EH (cell line): ENCODE data around the gene PALS1.
A peak's percentile ranks its signal among the peaks of the same experiment; 100 is the strongest.

Experiments
- DNase-seq: peaks from one replicate; pipeline ENCODE4 v3.0.0-alpha.2; 2015; ENCODE audit warnings: low read depth

Gene PALS1

DNA sequence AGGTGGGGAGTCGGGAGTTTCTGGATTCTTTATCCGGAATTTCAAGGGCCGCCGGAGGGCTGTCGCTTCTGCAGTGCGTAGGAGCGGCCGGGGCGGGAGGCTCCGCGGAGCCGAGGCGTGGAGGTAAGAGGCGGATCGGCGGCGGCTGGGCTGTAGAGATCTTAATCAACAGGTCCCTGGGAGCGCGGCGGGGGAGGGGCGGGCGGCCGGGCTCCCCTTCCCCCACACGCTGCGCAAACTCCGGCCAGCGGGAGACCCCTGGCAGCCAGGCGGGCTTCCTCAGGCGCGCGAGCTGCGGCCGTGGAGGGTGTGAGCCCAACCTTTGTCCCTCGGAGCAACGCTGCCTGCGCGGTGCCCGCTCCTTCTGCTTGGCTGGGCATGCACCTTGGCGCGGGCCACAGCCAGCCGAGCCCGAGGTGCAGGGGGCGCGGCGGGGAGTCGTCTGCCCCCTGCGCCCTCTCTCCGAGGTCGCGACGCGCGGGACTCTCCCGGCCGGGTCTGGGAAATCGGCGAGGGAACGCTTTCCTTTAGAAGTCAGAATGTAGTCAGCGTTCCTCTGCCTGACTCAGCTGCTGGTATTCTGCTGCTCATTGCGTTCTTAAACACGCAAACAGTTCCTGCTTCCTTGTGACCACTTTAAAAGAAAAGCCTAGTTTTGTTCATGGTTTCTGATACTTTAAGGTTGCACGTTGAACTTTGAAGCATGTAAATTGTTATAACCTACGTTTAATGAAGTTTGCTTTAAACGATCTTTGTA lies at the start of gene PALS1:
TSS of gene PALS1 (plus strand) at position 25 of the 757 bp plus-strand sequence. CDS start 37,736 bp downstream, outside the sequence.
- DNase-seq, result peak; percentile 88

DNA sequence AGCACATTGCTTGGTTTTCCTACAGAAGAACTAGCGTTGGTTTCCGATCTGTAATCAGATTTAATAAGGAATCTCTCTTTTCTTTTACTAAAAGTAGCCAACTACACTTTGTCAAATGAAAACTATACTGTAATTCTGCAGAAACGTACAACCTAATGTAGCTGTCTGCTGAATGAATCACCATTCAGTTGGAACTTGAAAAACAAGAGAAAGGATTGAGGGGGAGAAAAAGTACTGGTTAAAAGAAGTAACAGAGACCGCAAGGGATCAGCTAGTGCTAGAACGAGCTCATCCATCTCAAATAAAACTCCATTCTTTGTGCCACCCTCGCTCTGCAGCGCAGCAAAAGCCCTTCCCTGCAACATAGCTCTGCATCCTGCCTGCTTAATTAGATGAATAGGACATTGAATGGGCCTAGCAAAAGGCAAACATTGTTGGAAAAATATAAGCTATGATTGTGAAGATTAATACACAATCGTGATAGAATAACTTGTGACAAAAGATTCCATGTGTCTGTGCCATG lies 49.4 kb upstream of the PALS1 start:
- DNase-seq, result no peak

DNA sequence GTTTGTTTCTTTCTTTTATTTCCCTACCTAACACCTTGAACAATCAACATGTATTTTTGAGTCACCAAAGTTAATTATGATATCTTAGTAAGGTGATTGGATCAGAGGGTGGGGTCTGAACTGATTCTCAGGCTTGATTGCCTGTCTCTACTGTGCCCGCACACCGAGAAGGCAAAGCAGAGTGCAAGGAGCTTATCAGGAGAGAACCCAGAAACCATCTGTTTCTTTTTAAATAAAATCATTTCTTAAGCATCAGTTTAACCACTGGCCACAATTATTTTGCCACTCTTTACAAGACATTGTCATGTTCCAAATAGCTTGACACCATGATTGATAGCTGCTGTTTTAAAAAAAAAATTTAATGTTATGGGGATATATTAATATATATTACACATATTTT lies 48.9 kb upstream of the PALS1 start:
- no peak for DNase-seq

DNA sequence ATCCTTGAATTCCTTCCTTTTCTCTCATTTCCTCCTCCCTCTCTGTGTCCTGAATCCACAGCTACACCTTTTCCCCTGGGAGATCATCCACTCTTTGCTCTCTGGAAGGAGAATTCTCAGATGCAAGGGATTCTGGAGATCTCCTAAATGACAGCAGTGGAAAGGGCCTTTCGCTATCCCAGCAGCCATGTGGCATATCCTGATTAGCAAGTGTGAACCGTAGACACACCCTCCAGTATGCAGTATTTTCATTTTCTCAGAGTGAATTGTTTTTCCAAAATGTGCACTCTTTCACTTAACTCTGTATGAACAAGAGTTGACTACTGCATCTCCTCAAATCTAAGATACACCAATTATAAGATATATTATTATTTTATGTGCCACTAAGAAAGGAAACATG lies 46.0 kb upstream of the PALS1 start:
- DNase-seq, result no peak

DNA sequence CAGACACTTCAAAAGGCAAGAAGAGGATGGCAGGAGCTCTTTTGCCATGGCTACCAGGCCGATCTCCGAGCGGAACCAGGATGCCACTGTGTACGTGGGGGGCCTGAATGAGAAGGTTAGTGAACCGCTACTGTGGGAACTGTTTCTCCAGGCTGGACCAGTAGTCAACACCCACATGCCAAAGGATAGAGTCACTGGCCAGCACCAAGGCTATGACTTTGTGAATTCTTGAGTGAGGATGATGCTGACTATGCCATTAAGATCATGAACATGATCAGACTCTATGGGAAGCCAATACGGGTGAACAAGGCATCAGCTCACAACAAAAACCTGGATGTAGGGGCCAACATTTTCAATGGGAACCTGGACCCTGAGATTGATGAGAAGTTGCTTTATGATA lies 42.2 kb upstream of the PALS1 start:
- peak; percentile 60 for DNase-seq

DNA sequence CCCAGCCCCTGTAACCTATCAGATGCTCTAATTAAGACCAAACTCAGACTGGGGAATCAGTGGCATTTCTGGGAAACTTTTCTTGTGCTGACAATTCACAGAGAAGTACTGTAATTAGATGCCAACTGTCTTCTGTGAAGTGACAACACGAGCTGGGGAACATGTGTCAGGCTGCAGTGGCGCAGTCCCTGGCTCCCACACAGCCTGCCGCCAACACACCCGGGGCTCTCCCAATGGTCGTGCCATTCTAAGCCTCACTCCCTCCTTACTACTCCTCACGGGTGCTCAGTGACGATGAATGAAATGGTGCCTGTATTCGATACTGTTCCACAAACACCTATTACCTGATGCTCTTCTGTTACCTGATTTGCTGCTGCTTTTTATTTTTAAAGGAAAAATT lies 33.4 kb upstream of the PALS1 start:
- DNase-seq, result no peak

DNA sequence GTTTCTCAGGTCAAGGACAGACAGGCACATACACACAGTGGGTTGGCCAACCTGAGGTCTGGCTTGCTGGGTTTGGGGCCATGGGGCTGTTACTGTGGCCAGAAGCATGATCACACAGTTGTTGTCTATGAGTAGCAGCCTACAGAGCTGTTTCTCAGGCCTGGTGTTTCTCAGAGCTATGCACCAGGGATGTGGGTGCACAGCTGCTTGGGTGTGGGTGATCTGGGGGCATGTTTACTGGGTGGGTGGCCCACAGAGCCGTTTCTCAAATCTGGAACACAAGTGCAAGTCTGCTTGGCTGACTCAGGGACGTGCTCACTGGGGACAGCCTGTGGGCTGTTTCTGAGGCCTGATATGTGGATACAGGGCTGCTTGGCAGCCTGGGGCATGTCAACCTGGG lies 23.1 kb upstream of the PALS1 start:
- DNase-seq, result no peak

DNA sequence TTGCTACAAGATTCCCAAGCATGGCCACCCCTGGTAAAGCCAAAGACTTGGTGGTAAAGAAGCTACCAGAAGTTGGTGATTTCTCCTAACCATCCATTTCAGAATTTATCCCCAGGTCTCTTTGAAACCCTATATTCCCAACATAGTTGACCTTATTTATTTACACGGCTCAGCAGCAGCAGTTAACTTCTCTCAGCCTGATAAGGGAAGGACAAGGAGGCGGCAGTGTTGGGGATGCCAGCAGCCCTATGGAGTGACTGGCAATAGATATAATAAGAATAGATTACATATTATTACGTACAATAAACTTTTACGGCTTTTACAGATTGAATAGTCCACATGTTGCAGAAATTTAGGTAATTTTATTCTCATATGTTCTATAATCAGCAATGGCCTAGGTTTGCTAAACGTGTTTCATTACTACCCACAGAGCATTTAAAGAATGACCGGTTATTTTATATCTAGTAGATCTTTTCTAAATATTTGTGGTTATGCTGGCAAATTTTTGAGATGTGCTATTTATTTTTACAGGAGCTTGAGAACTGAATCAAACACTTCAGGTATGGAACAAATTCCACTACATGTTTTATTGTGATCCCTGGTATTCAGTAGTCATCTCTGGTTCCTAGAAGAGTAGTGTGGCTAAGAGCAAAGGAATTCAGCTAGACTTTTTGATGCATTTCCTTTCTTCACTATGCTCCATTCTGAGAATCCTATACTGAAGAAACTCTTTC lies 19.8 kb upstream of the PALS1 start:
- peak; percentile 92 for DNase-seq

DNA sequence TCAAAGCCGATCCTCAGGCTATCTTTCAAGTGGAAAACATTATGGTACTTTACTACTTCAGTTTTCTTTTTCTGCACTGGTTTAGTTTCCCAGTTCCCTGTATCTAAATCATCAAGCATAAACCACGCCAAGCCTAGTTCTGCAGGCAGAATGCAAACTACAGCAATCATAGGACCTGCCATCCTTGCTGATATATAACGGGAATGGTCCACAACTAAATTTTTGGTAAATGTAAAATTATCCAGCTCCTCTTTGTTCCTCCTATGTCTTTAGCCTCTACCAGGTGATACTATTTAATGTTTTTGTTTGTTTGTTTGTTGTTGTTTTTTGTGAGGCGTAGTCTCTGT lies 19.3 kb upstream of the PALS1 start:
- no peak for DNase-seq

DNA sequence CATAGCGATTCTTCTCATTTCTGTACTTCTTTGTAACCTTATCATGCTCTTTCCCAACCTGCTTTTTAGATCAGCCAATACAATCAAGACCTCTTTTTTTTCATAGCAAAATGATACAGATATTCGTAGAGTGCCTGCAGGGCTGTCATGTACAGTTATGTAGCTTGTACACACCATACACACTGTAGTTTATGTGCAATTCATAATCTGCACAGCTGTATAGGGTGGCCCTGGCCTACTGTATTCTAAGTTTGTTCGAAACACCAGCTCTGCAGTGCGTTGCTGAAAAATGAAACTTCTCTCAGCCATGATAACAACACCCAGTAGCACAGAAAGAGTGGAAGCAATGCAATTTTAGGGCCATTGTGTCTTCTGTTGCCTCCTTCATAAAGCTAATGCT lies 15.7 kb upstream of the PALS1 start:
- no peak for DNase-seq

DNA sequence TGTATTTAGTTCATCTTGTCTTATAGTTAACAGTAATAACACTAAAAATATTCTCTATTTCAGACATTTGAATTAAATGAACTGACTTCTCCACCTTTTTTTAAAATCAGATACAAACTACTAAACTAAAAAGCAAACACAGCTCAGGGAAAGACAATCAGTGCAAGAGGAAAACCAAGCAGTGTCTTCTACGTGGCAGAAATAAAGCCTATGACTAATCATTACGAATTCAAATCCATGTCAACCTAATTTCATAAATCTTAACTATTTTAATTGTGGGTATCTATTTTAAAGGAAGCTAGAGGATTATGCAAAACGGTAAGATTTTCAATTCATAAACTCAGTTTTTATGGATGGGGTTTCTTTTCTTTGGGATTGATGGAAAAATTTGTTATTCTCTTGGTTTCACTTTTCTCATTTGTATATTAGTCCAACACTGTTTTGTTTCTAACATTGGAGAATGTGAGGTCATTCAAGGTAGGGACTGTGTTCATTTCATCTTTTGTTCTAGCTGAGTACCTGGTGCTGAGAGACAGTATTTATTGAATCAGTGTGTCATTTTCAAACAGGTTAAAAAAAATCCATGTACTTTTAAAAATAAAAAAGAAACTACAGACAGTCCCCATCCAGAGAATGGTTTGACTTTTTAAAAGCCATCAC lies 12.8 kb upstream of the PALS1 start:
- DNase-seq, result peak; percentile 51

DNA sequence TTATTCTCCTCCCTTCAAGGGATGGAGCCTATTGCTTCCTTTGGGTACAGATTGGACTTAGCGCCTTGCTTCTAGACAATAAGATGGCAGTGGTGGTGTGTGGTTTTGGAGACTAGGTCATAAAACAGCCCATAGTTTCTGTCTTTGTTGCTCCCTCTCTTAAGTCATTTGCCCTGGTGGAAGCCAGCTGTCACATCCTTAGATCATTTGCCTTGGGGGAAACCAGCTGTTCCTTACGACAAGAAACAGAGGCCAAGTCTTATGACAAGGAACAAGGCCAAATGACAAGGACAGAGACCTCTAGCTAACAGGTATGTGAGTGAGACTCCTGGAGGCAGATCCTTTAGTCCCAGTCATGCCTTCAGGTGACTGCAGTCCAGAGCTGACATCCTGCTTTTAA lies 9.2 kb upstream of the PALS1 start:
- no peak for DNase-seq

DNA sequence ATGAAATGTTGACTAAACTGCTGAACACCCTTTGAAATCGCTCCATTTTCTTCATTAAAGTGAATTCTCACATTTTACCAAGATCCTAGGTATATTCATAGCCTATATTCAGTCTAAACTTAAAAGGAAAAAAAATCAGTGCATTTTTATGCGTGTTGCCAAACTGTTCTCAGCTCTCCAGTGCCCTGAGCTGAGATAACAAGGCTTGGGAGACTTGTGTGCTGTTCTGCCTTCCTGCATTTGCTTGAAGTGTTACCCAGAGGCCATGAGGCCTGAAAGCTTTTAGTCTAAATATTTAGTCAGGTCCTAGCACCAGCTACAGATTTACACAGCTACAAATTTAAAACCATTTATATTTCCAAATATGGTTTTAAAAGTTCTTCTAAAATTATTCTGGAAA lies 8.6 kb upstream of the PALS1 start:
- DNase-seq, result no peak

DNA sequence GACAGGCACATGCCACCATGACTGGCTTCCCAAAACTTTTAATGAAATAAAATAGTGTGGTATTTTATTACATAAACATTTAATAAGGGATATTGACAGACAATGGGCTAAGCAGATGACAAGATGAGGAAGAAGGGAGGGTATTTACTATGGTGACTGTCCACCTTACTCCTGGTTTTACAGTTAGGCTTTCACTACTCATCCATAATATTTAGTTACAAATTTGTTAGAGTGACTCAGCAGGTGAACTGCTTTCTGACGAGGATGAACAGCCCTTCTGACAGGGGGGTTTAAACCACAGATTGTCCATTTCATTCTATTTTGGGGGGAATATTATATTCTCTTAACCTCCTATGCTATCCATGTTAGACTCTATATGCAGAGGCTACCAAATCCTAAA lies 3.6 kb upstream of the PALS1 start:
- no peak for DNase-seq

DNA sequence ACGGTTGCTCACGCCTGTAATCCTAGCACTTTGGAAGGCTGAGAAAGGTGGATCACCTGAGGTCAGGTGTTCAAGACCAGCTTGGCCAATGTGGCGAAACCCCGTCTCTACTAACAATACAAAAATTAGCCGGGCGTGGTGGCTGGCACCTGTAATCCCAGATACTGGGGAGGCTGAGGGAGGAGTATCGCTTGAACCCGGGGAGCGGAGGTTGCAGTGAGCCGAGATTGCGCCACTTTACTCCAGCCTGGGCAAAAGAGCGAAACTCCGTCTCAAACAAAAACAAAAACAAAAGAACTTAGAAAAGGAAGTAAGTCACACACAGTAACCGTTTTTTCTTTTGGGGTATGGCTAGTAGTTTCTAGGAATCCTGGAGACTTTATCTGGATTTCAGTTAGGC lies 1.7 kb upstream of the PALS1 start:
- DNase-seq, result no peak

DNA sequence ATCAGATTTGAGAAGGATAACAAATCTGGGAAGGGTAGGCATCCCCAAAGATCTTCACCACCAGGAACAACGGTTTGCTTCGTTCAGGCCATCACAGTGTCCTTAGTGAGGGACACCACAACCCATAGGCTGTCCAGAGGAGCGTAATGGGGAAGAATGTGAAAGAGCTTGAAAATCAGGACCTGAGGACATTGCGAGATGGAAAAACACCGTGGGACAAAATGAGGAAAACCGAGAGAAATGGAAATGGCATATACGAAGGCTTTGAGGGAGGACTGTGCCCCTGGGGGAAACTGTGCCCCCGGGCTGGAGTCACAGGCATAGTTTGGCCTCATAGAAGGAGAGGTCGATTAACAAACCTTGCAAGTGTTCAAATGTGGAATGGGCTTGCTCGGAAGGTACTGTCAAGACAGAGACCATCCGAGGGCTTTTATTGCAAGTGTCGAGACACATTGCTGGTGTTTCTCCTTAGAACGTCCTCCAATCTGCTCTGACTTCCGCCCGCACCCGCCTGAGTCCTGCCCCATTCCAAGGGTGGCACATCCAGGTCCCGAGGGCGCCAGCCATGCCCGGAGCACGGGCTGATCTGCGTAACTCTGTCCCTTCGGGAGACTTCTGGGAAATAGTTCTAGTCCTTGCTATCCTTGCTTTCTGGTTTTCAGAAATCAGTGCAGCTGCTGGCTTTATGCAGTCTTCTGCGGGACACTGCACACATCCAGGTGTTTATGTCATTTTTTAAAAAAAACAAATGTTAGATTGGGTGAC lies 885 bp upstream of the PALS1 start:
- DNase-seq, result peak; percentile 57

DNA sequence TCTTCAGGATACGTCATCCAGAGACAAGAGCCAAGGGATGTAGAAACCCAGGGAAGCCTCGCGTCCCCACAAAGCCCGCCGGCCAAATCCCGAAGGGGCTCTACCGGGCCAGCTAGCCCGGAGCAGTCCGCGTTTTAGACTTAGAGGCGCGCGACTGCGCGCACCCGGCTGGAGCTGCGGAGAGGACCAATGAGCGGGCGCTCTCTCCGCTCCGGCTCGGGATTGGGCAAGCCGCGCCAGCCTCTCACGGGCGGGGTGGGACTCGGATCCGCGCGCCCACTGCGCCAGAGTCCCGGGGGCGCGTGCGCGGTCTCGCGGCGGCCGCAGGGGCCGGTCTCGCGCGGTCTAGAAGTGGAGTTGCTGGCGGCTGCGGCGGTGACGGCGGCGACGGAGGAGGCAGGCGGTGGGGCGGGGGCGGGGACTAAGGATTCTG lies 241 bp upstream of the PALS1 start:
- DNase-seq, result peak; percentile 97

DNA sequence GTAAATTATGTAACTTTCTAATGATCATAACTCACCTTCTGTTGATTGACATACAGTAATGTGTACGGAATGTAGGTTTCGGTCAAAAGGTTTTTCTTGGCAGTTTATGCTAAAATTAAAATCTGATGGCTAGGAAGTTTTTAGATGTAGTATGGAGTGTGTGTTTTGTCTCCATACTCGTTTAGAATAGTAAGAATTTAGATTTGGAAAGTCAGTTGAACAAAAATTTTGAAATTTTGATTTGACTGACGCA lies 859 bp downstream of the PALS1 start:
- no peak for DNase-seq

DNA sequence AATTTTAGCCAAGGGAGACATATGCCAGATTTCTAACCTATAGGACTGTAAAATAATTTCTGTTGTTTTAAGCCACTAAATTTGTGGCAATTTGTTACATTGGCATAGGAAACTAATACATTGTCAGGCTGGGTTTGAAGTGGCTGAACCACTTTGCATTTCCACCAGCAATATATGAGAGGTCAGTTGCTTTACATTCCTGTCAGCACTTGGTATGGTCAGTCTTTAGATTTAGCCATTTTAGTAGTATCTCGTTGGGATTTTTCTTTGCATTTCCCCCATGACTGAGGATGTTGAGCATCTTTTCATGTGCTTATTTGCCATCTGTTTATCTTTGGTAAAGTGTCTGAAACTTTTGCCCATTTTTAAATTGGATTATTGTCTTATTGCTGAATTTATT lies 3.9 kb downstream of the PALS1 start:
- DNase-seq, result no peak

DNA sequence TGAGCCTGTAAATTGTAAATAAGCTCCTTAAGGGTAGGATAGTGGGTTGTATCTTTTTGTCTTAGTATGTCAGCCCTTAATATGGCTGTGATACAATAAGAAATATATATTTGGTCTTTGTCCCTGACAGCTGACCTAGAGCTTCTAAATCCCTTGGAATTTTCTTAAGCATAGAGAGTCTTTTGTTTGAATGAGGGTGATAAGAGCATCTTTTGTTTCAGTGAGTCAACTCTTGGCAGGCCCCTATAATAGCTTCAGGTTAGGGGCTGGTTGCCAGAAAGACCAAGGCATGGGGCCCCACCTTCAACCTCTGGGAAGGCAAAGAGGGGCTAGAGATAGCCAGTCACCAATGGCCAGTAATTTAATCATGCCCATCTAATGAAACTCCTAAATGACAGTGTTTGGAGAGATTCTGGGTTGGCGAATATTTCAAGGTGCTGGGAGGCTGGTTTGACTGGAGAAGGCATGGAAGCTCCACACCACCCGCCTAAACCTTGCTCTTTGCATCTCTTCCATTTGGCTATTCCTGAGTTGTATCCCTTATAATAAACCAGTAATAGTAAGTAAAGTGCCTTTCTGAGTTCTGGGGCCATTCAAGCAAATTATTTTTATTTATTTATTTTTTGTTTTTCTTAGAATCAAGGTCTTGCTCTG lies 10.5 kb downstream of the PALS1 start:
- DNase-seq, result peak; percentile 23

DNA sequence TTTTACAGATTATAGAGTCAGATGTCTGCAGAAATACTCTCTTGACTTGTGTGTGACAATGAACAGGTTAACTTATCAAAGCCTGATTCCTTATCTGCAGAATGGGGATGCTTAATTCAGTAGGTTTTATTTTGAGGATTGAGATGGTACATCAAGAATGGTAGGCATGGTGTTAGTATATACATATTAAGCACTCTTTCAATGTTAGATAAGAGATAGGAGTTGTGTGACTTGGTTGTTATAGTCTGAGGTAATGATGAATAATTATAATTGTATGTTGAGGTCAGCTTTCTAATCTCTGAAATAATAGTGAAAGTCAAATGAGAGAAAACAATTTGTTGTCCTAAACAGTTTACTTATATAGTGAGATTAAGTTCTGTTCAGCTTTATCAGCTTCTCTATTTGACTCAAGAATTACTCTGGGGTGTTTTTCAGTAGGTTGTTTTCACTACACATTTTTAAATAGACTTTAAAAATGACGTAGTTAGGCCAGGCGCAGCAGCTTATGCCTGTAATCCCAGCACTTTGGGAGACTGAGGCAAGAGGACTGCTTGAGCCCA lies 11.9 kb downstream of the PALS1 start:
- no peak for DNase-seq

DNA sequence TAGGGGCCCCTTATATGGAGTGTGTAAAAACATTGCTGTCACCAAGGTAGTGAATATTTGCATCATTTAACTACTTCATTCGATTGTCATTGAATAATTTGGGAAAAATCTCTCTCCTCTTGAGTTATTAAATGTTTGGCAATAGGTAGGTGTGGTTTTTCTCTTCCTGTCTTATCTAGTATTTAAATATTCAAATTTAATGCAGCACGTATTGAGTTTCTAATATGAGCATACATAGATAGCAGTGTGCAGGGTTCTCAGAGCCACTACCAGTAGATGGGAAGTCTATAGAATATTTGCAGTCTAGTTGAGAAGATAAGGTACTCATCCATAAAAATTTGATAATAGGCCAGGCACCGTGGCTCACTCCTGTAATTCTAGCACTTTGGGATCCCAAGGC lies 16.7 kb downstream of the PALS1 start:
- no peak for DNase-seq
